ENCODE measurements around the gene TP53I11. TPM values are rescaled to one million over a fixed set of nuclear protein-coding genes. Genes with fewer than 3 reads are reported as not detected.

Gene TP53I11
- total and polyA plus RNA-seq, 12 donors: 22.8 to 89.4 (median 32.7) TPM

DNA sequence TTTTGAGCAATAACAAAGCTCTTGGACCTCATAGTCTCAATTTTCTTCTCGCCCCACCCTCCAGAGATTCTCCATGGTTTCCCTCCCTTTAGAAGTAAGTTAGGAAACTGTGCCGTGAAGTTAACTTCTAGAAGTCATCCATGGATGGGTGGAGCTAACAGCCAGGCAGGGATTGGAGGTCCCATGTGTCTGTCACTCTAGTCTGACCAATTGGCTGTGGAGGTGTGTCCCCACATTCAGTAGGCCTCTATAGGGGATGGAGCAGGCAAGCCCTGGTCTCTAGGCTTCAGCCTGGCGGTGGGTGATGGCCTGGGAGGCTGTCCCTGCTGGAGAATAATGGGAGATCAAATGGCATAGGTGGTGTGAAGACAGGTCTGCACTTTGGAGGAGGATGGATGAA, 50.7 kb downstream of the TP53I11 start:
- intact Hi-C loops (cut with DNase I): loop anchor here in 6 of 10 donors (5.0 to 10.0 kb wide), 8 partner anchors 115 to 345 kb away; partner anchors contain the start of gene TSPAN18 (in 3 of the 6)
- peaks cover 0 to 12% (median 0%) of the 10 kb centered on the region in 9 donors for H3K4me1 ChIP-seq
- DNase-seq (no peak), ATAC-seq (peak in 6 of 8 donors; percentile 40 to 56 (median 48))
- H3K36me3 ChIP-seq: peaks cover 0 to 24% (median 5%) of the 10 kb centered on the region in 9 donors
- peaks cover 0 to 7% (median 0%) of the 10 kb centered on the region in 11 donors for H3K9me3 ChIP-seq
- TF ChIP-seq, protein P1, sequence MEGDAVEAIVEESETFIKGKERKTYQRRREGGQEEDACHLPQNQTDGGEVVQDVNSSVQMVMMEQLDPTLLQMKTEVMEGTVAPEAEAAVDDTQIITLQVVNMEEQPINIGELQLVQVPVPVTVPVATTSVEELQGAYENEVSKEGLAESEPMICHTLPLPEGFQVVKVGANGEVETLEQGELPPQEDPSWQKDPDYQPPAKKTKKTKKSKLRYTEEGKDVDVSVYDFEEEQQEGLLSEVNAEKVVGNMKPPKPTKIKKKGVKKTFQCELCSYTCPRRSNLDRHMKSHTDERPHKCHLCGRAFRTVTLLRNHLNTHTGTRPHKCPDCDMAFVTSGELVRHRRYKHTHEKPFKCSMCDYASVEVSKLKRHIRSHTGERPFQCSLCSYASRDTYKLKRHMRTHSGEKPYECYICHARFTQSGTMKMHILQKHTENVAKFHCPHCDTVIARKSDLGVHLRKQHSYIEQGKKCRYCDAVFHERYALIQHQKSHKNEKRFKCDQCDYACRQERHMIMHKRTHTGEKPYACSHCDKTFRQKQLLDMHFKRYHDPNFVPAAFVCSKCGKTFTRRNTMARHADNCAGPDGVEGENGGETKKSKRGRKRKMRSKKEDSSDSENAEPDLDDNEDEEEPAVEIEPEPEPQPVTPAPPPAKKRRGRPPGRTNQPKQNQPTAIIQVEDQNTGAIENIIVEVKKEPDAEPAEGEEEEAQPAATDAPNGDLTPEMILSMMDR (IDR thresholded peaks at IDR 0.05): no peak
- 79 to 81% methylated on average over 3 of the region's 3 CpGs for WGBS, 2 donors
- H3K27ac ChIP-seq: no peak overlapping the region
- no peak overlapping the region for H3K4me3 ChIP-seq
- no peaks in the 10 kb centered on the region for H3K27me3 ChIP-seq

DNA sequence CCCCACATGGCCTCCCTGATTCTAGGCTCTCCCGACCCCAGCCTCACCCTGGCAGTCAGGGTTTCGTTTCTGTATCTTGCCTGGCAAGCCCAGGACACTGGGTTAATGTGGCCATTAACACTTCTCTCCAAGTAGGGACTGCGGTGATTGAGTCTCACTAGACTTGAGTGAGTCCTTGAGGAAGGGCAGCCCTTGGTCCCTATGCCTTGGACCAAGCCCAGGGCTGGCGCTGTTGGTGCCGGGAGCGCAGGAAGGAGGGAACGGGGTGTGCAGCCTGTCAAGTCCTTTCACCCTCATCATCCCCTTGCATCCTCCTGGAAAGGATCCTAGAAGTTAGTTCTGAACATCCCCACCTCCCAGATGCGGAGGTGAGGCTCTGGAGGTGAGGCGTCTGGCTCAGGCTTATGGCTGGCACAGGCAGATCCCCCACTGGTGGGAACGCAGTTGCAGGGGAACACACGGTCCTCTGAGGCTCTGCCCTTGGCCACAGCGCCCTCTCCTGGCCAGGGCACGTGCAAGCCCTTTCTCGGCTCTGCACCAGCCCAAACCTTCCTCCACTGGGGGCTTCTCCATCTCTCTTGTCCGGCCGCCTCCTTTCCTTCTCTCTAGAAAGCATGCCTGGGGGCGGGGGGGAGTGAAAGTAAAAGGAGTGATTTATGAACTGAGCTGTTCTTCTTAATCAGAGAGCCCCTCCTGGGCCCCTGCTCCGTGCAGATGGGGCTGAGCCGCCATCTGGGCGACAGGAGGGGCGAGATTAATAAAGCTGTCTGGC, 56.7 kb downstream of the TP53I11 start:
- DNase-seq (peak; percentile 73 to 82), ATAC-seq (peak; percentile 90 to 95 (median 92))
- peaks cover 0 to 39% (median 18%) of the 10 kb centered on the region in 9 donors for H3K4me1 ChIP-seq
- intact Hi-C loops (cut with DNase I): loop anchor here in 9 of 10 donors (1.0 to 10.0 kb wide), 9 partner anchors 109 to 272 kb away; partner anchors contain the start of gene TSPAN18 (in 2 of the 9)
- H3K36me3 ChIP-seq: peaks cover 0 to 20% (median 5%) of the 10 kb centered on the region in 9 donors
- no peak overlapping the region for H3K4me3 ChIP-seq
- H3K27ac ChIP-seq: peak overlapping the region in 9 of 10 donors; percentile 17 to 68 (median 42)
- no peaks in the 10 kb centered on the region for H3K27me3 ChIP-seq
- peaks cover 0 to 7% (median 0%) of the 10 kb centered on the region in 11 donors for H3K9me3 ChIP-seq
- TF ChIP-seq, protein P1 (IDR thresholded peaks at IDR 0.05): peak; percentile 78 to 94 (median 90)
- WGBS, 2 donors: 39% methylated on average over 21 of the region's 21 CpGs

DNA sequence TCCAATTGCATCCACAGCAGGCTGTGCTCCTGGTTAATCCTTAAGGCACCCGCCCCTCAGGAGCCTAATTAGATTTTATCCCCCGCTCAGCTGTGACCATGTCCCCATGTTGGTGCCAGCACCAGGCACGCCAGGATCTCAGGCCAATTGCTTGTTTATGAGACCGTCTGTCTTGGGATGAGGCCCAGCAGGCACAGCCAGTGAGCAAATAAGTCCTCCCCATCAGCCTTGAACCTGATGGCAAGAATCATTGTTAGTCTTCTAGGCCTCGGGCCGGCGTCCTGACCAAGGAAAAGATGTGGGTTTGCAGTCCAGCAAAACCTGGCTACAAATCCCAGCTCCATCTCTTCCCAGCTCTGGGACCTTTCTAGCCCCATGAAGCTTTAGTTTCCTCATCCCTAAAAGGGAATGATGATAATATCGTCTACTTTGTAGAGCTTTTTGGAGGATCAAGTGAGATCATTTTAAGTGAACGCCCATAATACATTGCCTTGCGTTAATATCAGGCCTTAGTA, 57.3 kb downstream of the TP53I11 start:
- no peaks in the 10 kb centered on the region for H3K27me3 ChIP-seq
- peaks cover 0 to 44% (median 20%) of the 10 kb centered on the region in 9 donors for H3K4me1 ChIP-seq
- intact Hi-C loops (cut with DNase I): loop anchor here in 9 of 10 donors (1.0 to 10.0 kb wide), 8 partner anchors 109 to 271 kb away; partner anchors contain the start of gene TSPAN18 (in 2 of the 9)

More for the DNA sequence above, 57.3 kb downstream of the TP53I11 start:
- DNase-seq (no peak), ATAC-seq (peak in 6 of 8 donors; percentile 1 to 64 (median 26))
- 51 to 60% methylated on average over 10 of the region's 10 CpGs for WGBS, 2 donors
- TF ChIP-seq, protein P1 (IDR thresholded peaks at IDR 0.05): no peak
- Histone ChIP-seq H3K36me3 (peaks cover 0 to 14% (median 3%) of the 10 kb centered on the region in 9 donors), H3K4me3 (no peak overlapping the region), H3K27ac (peak overlapping the region in 9 of 10 donors; percentile 17 to 68 (median 42)), H3K9me3 (peaks cover 0 to 1% (median 0%) of the 10 kb centered on the region in 11 donors)
